HepG2 (cell line): ENCODE data around the gene PRR35. TPM values are rescaled to one million over a fixed set of nuclear protein-coding genes. Genes with fewer than 3 reads are reported as not detected.
A peak's percentile ranks its signal among the peaks of the same experiment; 100 is the strongest.

ENCODE experiments used
- ARID2 ChIP-seq: sonication (generic); formaldehyde crosslinking; IDR thresholded peaks from 2 replicates; pipeline ENCODE4 v1.8.1; 2022; ENCODE audit warnings: mild to moderate bottlenecking, missing genetic modification reagents, borderline replicate concordance
- EEA1 ChIP-seq: sonication (generic); formaldehyde crosslinking; IDR thresholded peaks from 2 replicates; pipeline ENCODE4 v1.5.1; 2020; ENCODE audit warnings: mild to moderate bottlenecking, missing genetic modification reagents, borderline replicate concordance
- GLI4 ChIP-seq: sonication (generic); formaldehyde crosslinking; IDR thresholded peaks from 2 replicates; pipeline ENCODE4 v1.5.1; 2020; ENCODE audit warnings: missing genetic modification reagents, mild to moderate bottlenecking, moderate library complexity, borderline replicate concordance
- HMGXB4 ChIP-seq, 2 experiments: sonication (generic) in 1 of 2; formaldehyde crosslinking in 1 of 2; IDR thresholded peaks; 2 replicates each; pipeline versions ENCODE4 v1.4.0 to v1.6.1; 2018 to 2020; ENCODE audit warnings: missing genetic modification reagents in 2 of 2, borderline replicate concordance in 1 of 2, low read depth in 1 of 2, mild to moderate bottlenecking in 1 of 2, missing biosample characterization in 1 of 2
- PBX2 ChIP-seq: IDR thresholded peaks from 2 replicates; pipeline ENCODE4 v1.6.1; 2016; ENCODE audit warnings: control low read depth
- PCBP1 ChIP-seq: fragments of 200-400 bp; formaldehyde crosslinking; IDR thresholded peaks from 2 replicates; pipeline ENCODE4 v1.6.1; 2017; ENCODE audit warnings: mild to moderate bottlenecking, low read depth, low read length, borderline replicate concordance
- RNF219 ChIP-seq: sonication (generic); formaldehyde crosslinking; IDR thresholded peaks from 2 replicates; pipeline ENCODE4 v1.5.0; 2020; ENCODE audit warnings: mild to moderate bottlenecking, missing genetic modification reagents
- SAP130 ChIP-seq: IDR thresholded peaks from 2 replicates; pipeline ENCODE4 v1.6.1; 2016; ENCODE audit warnings: low read depth
- SMAD9 ChIP-seq: sonication (generic); formaldehyde crosslinking; IDR thresholded peaks from 2 replicates; pipeline ENCODE4 v1.5.1; 2020; ENCODE audit warnings: mild to moderate bottlenecking, missing genetic modification reagents
- YEATS4 ChIP-seq: sonication (generic); formaldehyde crosslinking; IDR thresholded peaks from 2 replicates; pipeline ENCODE4 v1.4.0; 2020; ENCODE audit warnings: missing genetic modification reagents, borderline replicate concordance
- ZFY ChIP-seq: sonication (generic); formaldehyde crosslinking; IDR thresholded peaks from 2 replicates; pipeline ENCODE4 v1.4.0; 2020; ENCODE audit warnings: missing genetic modification reagents
- ZNF282 ChIP-seq: fragments of 450-650 bp; IDR thresholded peaks from 2 replicates; pipeline ENCODE4 v1.6.1; 2018; ENCODE audit not compliant: partially characterized antibody
- ZNF564 ChIP-seq: sonication (generic); formaldehyde crosslinking; IDR thresholded peaks from 2 replicates; pipeline ENCODE4 v1.8.1; 2023; ENCODE audit warnings: mild to moderate bottlenecking, missing genetic modification reagents
- ZNF766 ChIP-seq: sonication (generic); formaldehyde crosslinking; IDR thresholded peaks from 2 replicates; pipeline ENCODE4 v1.5.0; 2020; ENCODE audit warnings: missing genetic modification reagents, borderline replicate concordance
- polyA plus RNA-seq, 8 experiments: library from polyadenylated mRNA; depleted of rRNA in 3 of 8; stranded (reverse) in 7 of 8; unstranded in 1 of 8; fragments of >200 nt; fragmentation: Illumina TruSeq in 4 of 8; extraction: Trizol in 4 of 8; gene quantifications; 2 replicates each; pipeline versions ENCODE4 v1.2.1 to v1.2.3, GENCODE V29; 2011 to 2016; ENCODE audit warnings: low read depth in 4 of 8, missing spikeins in 1 of 8, mixed read lengths in 1 of 8; ENCODE audit not compliant: insufficient read depth in 1 of 8
- total RNA-seq, 5 experiments: library from RNA; depleted of rRNA; stranded (reverse); fragments of >200 nt; fragmentation: Illumina TruSeq; extraction: Trizol; gene quantifications; 2 replicates each; pipeline ENCODE4 v1.2.3, GENCODE V29; 2016; ENCODE audit warnings: low read depth in 1 of 5
- TF ChIP-seq, protein P1 (sequence below): sonication (generic); formaldehyde crosslinking; IDR thresholded peaks from 2 replicates; pipeline ENCODE4 v1.4.0; 2020; ENCODE audit warnings: missing genetic modification reagents, low read depth, mild to moderate bottlenecking, borderline replicate concordance
- TF ChIP-seq, protein P2 (sequence below): sonication (generic); formaldehyde crosslinking; conservative IDR thresholded peaks from 2 replicates; pipeline ENCODE4 v1.5.0; 2020; ENCODE audit warnings: missing genetic modification reagents
- TF ChIP-seq, protein P3 (sequence below): sonication (generic); formaldehyde crosslinking; IDR thresholded peaks from 2 replicates; pipeline ENCODE4 v1.8.1; 2023; ENCODE audit warnings: mild to moderate bottlenecking, moderate library complexity, missing genetic modification reagents

Gene PRR35
- total and polyA plus RNA-seq, 2 of the 13 experiments (the other 11 are each of a cell fraction or from before 2014, with no cell fraction given) = 0.07 to 0.16 TPM

- TF ChIP-seq, protein P1, sequence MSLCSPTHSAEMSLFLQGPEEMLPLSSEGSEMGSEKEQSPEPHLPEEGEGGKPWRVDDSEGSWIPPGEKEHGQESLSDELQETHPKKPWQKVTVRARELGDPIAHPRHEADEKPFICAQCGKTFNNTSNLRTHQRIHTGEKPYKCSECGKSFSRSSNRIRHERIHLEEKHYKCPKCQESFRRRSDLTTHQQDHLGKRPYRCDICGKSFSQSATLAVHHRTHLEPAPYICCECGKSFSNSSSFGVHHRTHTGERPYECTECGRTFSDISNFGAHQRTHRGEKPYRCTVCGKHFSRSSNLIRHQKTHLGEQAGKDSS = no peak
- TF ChIP-seq ZNF564 (CRISPR knock-in tag) (peak; percentile 60), PBX2 (CRISPR knock-in tag) (no peak), SAP130 (CRISPR knock-in tag) (peak; percentile 75), ARID2 (CRISPR knock-in tag) (no peak), RNF219 (no peak; the same call in 1 of the 2 replicates), EEA1 (CRISPR knock-in tag) (peak; percentile 79; the same call in 1 of the 2 replicates), ZFY (CRISPR knock-in tag) (peak; percentile 98), HMGXB4 (CRISPR knock-in tag; IDR thresholded peaks at IDR 0.05; ENCODE audit: borderline replicate concordance in 1 of 2, low read depth in 1 of 2) (peak in 1 of 2 experiments; percentile 80; a peak in 2 of 4 replicates), YEATS4 (CRISPR knock-in tag) (peak; percentile 76; the same call in 1 of the 2 replicates), GLI4 (CRISPR knock-in tag) (peak; percentile 88; the same call in 1 of the 2 replicates), PCBP1 (no peak), SMAD9 (CRISPR knock-in tag) (0 out of 2 replicates have a peak, but pooled peaks have one; percentile 74), ZNF282 (no peak), ZNF766 (CRISPR knock-in tag) (0 out of 2 replicates have a peak, but pooled peaks have one; percentile 72)
- TF ChIP-seq, protein P2, sequence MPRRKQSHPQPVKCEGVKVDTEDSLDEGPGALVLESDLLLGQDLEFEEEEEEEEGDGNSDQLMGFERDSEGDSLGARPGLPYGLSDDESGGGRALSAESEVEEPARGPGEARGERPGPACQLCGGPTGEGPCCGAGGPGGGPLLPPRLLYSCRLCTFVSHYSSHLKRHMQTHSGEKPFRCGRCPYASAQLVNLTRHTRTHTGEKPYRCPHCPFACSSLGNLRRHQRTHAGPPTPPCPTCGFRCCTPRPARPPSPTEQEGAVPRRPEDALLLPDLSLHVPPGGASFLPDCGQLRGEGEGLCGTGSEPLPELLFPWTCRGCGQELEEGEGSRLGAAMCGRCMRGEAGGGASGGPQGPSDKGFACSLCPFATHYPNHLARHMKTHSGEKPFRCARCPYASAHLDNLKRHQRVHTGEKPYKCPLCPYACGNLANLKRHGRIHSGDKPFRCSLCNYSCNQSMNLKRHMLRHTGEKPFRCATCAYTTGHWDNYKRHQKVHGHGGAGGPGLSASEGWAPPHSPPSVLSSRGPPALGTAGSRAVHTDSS (CRISPR knock-in tag) = 0 out of 2 replicates have a peak, but pooled peaks have one; percentile 27
- TF ChIP-seq, protein P3, sequence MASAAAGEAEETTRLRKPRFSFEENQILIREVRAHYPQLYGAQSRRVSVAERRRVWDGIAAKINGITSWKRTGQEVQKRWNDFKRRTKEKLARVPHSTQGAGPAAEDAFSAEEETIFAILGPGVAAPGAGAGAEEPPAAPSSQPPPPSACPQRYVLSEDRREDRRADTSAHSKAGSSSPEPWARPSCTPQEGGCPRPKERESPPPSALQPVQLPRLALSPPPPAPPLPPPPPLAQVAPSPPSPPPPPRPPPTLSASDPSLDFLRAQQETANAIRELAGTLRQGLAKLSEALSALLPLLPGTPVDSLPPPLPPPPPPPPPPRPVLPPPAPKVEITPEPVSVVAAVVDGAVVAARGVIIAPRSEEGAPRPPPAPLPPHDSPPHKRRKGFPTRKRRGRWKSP (CRISPR knock-in tag) = no peak; the same call in 1 of the 2 replicates
Measured at GRCh38 chr16:527015-527903, 32.9 kb upstream of the PRR35 start, which contains the start of gene CAPN15 (continued).
